ENCODE data around the gene GRAMD1A. TPM values are rescaled to one million over a fixed set of nuclear protein-coding genes. Genes with fewer than 3 reads are reported as not detected.
"Not testable (repeated sequence)": the region's sequence is repeated elsewhere in the genome, so short reads cannot be mapped to it uniquely, and the experiment has no call there.

The GRAMD1A gene
- total and polyA plus RNA-seq, 9 donors = 44.5 to 93.7 (median 71.6) TPM

GRCh38 chr19:35049456-35049855, 49.3 kb downstream of the GRAMD1A start:
- intact Hi-C loops (cut with DNase I) = no loop called here
- no peak for DNase-seq
- no peaks in the 10 kb centered on the region for H3K36me3 ChIP-seq

DNA sequence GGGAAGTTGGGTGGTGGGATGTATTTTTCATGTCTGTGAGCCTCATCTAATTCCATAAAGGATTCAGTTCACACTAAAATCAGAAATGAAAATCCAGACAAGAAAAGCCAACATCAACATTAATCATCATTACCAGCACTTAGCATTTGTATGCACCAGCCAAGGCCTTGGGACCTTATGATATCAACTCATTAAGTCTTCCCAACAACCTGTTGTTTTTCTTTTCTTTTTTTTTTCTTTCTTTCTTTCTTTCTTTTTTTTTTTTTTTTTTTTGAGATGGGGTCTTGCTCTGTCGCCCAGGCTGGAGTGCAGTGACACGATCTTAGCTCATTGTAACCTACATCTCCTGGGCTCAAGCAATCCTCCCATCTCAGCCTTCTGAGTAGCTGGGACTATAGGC, 50.5 kb downstream of the GRAMD1A start:
- intact Hi-C loops (cut with DNase I); H3K27me3 ChIP-seq; H3K4me1 ChIP-seq (ENCODE audit: insufficient read depth); DNase-seq; H3K4me3 ChIP-seq; H3K27ac ChIP-seq; H3K9me3 ChIP-seq; H3K36me3 ChIP-seq: not testable (repeated sequence)
- 93 to 95% (median 94%) methylated on average over 2 of the region's 2 CpGs for WGBS, 3 donors

More at GRCh38 chr19:35049456-35049855, 49.3 kb downstream of the GRAMD1A start:
- WGBS, 3 donors = 69 to 79% (median 73%) methylated on average over 5 of the region's 5 CpGs
- Histone ChIP-seq H3K4me1 (ENCODE audit: insufficient read depth) (no peaks in the 10 kb centered on the region), H3K9me3 (no peaks in the 10 kb centered on the region), H3K4me3 (no peak overlapping the region), H3K27me3 (no peaks in the 10 kb centered on the region), H3K27ac (no peak overlapping the region)
- TF ChIP-seq POLR2A (IDR thresholded peaks at IDR 0.05) (no peak), EP300 (IDR thresholded peaks at IDR 0.05) (no peak)
- TF ChIP-seq, protein P1, sequence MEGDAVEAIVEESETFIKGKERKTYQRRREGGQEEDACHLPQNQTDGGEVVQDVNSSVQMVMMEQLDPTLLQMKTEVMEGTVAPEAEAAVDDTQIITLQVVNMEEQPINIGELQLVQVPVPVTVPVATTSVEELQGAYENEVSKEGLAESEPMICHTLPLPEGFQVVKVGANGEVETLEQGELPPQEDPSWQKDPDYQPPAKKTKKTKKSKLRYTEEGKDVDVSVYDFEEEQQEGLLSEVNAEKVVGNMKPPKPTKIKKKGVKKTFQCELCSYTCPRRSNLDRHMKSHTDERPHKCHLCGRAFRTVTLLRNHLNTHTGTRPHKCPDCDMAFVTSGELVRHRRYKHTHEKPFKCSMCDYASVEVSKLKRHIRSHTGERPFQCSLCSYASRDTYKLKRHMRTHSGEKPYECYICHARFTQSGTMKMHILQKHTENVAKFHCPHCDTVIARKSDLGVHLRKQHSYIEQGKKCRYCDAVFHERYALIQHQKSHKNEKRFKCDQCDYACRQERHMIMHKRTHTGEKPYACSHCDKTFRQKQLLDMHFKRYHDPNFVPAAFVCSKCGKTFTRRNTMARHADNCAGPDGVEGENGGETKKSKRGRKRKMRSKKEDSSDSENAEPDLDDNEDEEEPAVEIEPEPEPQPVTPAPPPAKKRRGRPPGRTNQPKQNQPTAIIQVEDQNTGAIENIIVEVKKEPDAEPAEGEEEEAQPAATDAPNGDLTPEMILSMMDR (IDR thresholded peaks at IDR 0.05) = no peak

DNA sequence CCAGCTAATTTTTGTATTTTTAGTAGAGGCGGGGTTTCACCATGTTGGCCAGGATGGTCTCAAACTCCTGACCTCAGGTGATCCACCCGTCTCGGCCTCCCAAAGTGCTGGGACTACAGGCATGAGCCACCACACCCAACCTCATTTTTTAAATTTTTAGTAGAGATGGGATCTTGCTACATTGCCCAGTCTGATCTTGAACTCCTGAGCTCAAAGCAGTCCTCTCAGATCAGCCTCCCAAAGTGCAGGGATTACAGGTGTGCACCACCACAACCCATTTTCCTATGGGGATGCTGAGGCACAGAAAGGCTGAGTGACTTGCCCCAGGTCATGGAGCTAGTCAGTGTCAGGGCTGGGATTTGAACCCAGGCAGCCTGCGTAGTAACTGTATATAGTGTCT, 51.1 kb downstream of the GRAMD1A start:
- H3K4me3 ChIP-seq; DNase-seq; H3K9me3 ChIP-seq; H3K4me1 ChIP-seq (ENCODE audit: insufficient read depth); H3K36me3 ChIP-seq; H3K27me3 ChIP-seq; intact Hi-C loops (cut with DNase I); H3K27ac ChIP-seq: not testable (repeated sequence)
- 93 to 97% (median 95%) methylated on average over 4 of the region's 4 CpGs for WGBS, 3 donors

DNA sequence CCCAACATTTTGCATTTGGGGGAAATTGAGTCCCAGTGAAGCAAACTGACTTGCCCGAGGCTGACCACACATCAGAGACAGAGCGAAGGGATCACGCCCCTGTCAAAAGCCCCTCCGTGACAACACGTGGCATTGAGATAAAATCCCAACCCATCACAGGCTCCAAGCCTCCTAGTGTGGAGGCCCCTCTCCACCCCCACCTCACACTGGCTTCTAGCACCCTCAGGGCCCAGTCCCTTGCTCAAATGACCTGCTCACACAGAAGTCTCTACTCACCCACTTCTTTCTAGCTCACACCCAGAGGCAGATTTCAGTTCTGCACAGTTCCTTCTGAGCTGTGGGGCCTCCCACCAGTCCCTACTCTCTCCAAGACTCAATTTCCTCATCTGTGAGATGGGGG, 51.7 kb downstream of the GRAMD1A start:
- H3K9me3 ChIP-seq = no peaks in the 10 kb centered on the region
- no peaks in the 10 kb centered on the region for H3K4me1 ChIP-seq (ENCODE audit: insufficient read depth)
- TF ChIP-seq, protein P1 (IDR thresholded peaks at IDR 0.05) = no peak
- no peak for TF ChIP-seq POLR2A (IDR thresholded peaks at IDR 0.05)
- no peak for TF ChIP-seq EP300 (IDR thresholded peaks at IDR 0.05)
- no peak overlapping the region for H3K27ac ChIP-seq
- no peaks in the 10 kb centered on the region for H3K36me3 ChIP-seq
- H3K27me3 ChIP-seq = no peaks in the 10 kb centered on the region
- DNase-seq = no peak
- intact Hi-C loops (cut with DNase I) = no loop called here
- 84 to 92% (median 87%) methylated on average over 5 of the region's 5 CpGs for WGBS, 3 donors
- H3K4me3 ChIP-seq = no peak overlapping the region

- H3K27ac ChIP-seq = no peak overlapping the region
- H3K4me1 ChIP-seq (ENCODE audit: insufficient read depth) = no peaks in the 10 kb centered on the region
- TF ChIP-seq, protein P1 (IDR thresholded peaks at IDR 0.05) = no peak
- TF ChIP-seq POLR2A (IDR thresholded peaks at IDR 0.05) (no peak), EP300 (IDR thresholded peaks at IDR 0.05) (no peak)
- H3K9me3 ChIP-seq = no peaks in the 10 kb centered on the region
- H3K27me3 ChIP-seq = no peaks in the 10 kb centered on the region
- H3K4me3 ChIP-seq = no peak overlapping the region
- no peaks in the 10 kb centered on the region for H3K36me3 ChIP-seq
- intact Hi-C loops (cut with DNase I) = no loop called here
- no peak for DNase-seq
- WGBS, 3 donors = 72 to 76% (median 74%) methylated on average over 8 of the region's 8 CpGs
Measured at GRCh38 chr19:35052599-35053190, 52.6 kb downstream of the GRAMD1A start.
